HCT116 (cell line): Measurements from ENCODE around the gene RXRA. TPM values are rescaled to one million over a fixed set of nuclear protein-coding genes. Genes with fewer than 3 reads are reported as not detected.

Experiments used
- ATAC-seq: fragments of 200-7000 bp; cut with Tn5 transposase; 2 replicates; pipeline ENCODE4 v1.9.1; 2020; ENCODE audit warnings: mild to moderate bottlenecking, moderate library complexity
- BruUV-seq: library from RNA; stranded (reverse); fragments of 400-500 nt; replicated peaks from 2 replicates; lab custom pipeline; 2021; lab: Mats Ljungman, UMichigan
- CTCF ChIA-PET: fragments of 300-600 bp; sonication (Branson Sonifier 250); formaldehyde crosslinking; loops from one replicate; lab custom pipeline; 2021; ENCODE audit warnings: antibody characterized with exemption; lab: Charles Lee
- POLR2A ChIA-PET: fragments of 300-600, 350-600 bp; sonication (Branson Sonifier 250); formaldehyde crosslinking; loops from one replicate; lab custom pipeline; 2021; ENCODE audit warnings: antibody characterized with exemption; lab: Charles Lee
- RAD21 ChIA-PET, 2 experiments: fragments of 300-600 bp; sonication (Branson Sonifier 250); formaldehyde crosslinking; loops; one replicate each; lab custom pipeline; 2023; ENCODE audit warnings: low total read pairs in 2 of 2; ENCODE audit not compliant: uncharacterized antibody in 2 of 2, unreplicated experiment in 2 of 2, low non-redundant PET in 1 of 2; lab: Charles Lee
- DNase-seq: peaks from one replicate; pipeline ENCODE4 v3.0.0-alpha.2; 2010; ENCODE audit warnings: low read depth, low spot score
- H2AFZ ChIP-seq: fragments of 200-600 bp; shearing (Covaris generic), sonication (generic); 2 replicates; pipeline ENCODE4 v1.6.1; 2017; ENCODE audit warnings: low read depth, mixed run types, mixed read lengths, antibody characterized with exemption, low read length; ENCODE audit not compliant: poor library complexity, severe bottlenecking
- H3K27ac ChIP-seq: 2 replicates; pipeline ENCODE4 v1.5.1; 2012; ENCODE audit warnings: low read depth, low read length
- H3K27me3 ChIP-seq: fragments of 200-600 bp; sonication (generic); 2 replicates; pipeline ENCODE4 v1.6.1; 2016; ENCODE audit warnings: mixed run types, low read length, mixed read lengths; ENCODE audit not compliant: insufficient read depth
- H3K36me3 ChIP-seq, 2 experiments: fragments of 200-500 bp in 1 of 2; fragments of 200-600 bp in 1 of 2; sonication (Bioruptor generic) in 1 of 2; sonication (generic) in 1 of 2; 2 replicates each; pipeline versions ENCODE4 v1.5.1 to v1.6.1; 2014 to 2016; ENCODE audit warnings: low read length in 2 of 2, inconsistent platforms in 1 of 2, mixed read lengths in 1 of 2, mixed run types in 1 of 2; ENCODE audit not compliant: insufficient read depth in 2 of 2, control insufficient read depth in 1 of 2
- H3K4me1 ChIP-seq, 2 experiments: fragments of 200-600 bp in 1 of 2; sonication (generic) in 1 of 2; 2 replicates each; pipeline versions ENCODE4 v1.5.1 to v1.6.1; 2012 to 2017; ENCODE audit warnings: low read length in 2 of 2, inconsistent platforms in 1 of 2, mild to moderate bottlenecking in 1 of 2, mixed read lengths in 1 of 2, mixed run types in 1 of 2, moderate library complexity in 1 of 2; ENCODE audit not compliant: insufficient read depth in 2 of 2, control insufficient read depth in 1 of 2
- H3K4me2 ChIP-seq: fragments of 200-600 bp; sonication (generic); 2 replicates; pipeline ENCODE4 v1.6.1; 2017; ENCODE audit warnings: mixed run types, low read length, mixed read lengths
- H3K4me3 ChIP-seq, 2 experiments: fragments of 200-600 bp in 1 of 2; sonication (generic) in 1 of 2; replicated peaks in 1 of 2; 2 replicates each; pipeline ENCODE4 v1.5.1; 2011 to 2016; ENCODE audit warnings: low read length in 2 of 2, control low read depth in 1 of 2, low read depth in 1 of 2, mild to moderate bottlenecking in 1 of 2, mixed read lengths in 1 of 2, mixed run types in 1 of 2
- H3K79me2 ChIP-seq: fragments of 200-600 bp; sonication (generic); 2 replicates; pipeline ENCODE4 v1.6.1; 2017; ENCODE audit warnings: mild to moderate bottlenecking, mixed run types, low read length, moderate library complexity, mixed read lengths; ENCODE audit not compliant: insufficient read depth
- H3K9ac ChIP-seq: fragments of 200-600 bp; sonication (generic); 2 replicates; pipeline ENCODE4 v1.6.1; 2016; ENCODE audit warnings: low read length, mixed read lengths
- H3K9me2 ChIP-seq: fragments of 200-600 bp; sonication (generic), shearing (Covaris generic); 2 replicates; pipeline ENCODE4 v1.6.1; 2017; ENCODE audit warnings: mixed run types, mild to moderate bottlenecking, moderate library complexity; ENCODE audit not compliant: insufficient read depth
- H3K9me3 ChIP-seq, 2 experiments: fragments of 200-500 bp in 1 of 2; fragments of 200-600 bp in 1 of 2; sonication (Bioruptor generic) in 1 of 2; sonication (generic) in 1 of 2; 2 replicates each; pipeline ENCODE4 v1.6.1; 2014 to 2017; ENCODE audit warnings: low read length in 2 of 2, mixed read lengths in 2 of 2, inconsistent platforms in 1 of 2, low read depth in 1 of 2, mild to moderate bottlenecking in 1 of 2, mixed run types in 1 of 2, moderate library complexity in 1 of 2; ENCODE audit not compliant: control insufficient read depth in 1 of 2, insufficient read depth in 1 of 2
- H4K20me1 ChIP-seq: fragments of 200-600 bp; sonication (generic), shearing (Covaris generic); 2 replicates; pipeline ENCODE4 v1.6.1; 2017; ENCODE audit warnings: mixed run types, mild to moderate bottlenecking, moderate library complexity; ENCODE audit not compliant: insufficient read depth
- CEBPB ChIP-seq: IDR thresholded peaks from 2 replicates; pipeline ENCODE4 v1.6.1; 2012; ENCODE audit warnings: low read depth
- EZH2phosphoT487 ChIP-seq: fragments of 200-600 bp; IDR thresholded peaks from 2 replicates; pipeline ENCODE4 v1.6.1; 2018; ENCODE audit warnings: antibody characterized with exemption, borderline replicate concordance
- SIN3A ChIP-seq: IDR thresholded peaks from 2 replicates; pipeline ENCODE4 v1.6.1; 2012; ENCODE audit warnings: low read depth
- SRF ChIP-seq: IDR thresholded peaks from 2 replicates; pipeline ENCODE4 v1.6.1; 2012; ENCODE audit warnings: low read depth
- YY1 ChIP-seq: IDR thresholded peaks from 2 replicates; pipeline ENCODE4 v1.6.1; 2011; ENCODE audit warnings: low read length, low read depth, moderate library complexity, mild to moderate bottlenecking; ENCODE audit not compliant: insufficient replicate concordance; ENCODE audit errors: extremely low read depth
- ZNF274 ChIP-seq: fragments of 200-500 bp; sonication (Bioruptor generic); IDR thresholded peaks from 2 replicates; pipeline ENCODE4 v1.6.1; 2014; ENCODE audit warnings: mild to moderate bottlenecking, low read depth, low read length, inconsistent platforms
- intact Hi-C: fragments of 100-400 bp; cut with micrococcal nuclease; formaldehyde crosslinking; loops from 2 replicates; pipeline ENCODE4 v1.10.0; 2022
- total RNA-seq: library from RNA; stranded (reverse); gene quantifications from one replicate; pipeline ENCODE4 v1.2.1, GENCODE V29; 2021; ENCODE audit not compliant: unreplicated experiment

RXRA gene
- total RNA-seq, 1 experiment from 2014 or later, result 43.9 TPM

DNA sequence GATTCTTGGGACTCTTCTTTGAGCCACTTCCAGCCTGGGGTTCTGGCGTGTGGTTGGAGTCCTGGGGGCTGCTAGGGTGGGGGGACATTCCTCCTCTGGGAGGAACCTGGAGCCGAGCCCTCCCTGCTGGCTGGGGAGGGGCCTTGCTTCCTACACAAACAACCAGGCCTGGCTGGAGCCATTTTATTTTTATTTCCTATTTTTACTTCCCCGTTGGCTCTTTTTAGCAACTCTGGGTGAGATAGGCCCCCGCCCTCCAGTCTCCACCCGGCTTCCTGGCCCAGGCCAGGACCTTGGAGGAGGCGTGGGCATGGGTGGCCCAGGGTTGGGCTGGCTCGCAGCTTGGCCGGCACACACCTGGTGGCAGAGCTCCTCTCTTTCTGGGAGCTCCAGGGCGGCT lies 15.1 kb downstream of the RXRA start:
- RAD21 ChIA-PET, result no interaction called here
- Histone ChIP-seq H3K9ac (no peak overlapping the region), H3K9me2 (no peaks in the 10 kb centered on the region), H2AFZ (no peak overlapping the region), H3K4me3 (no peak overlapping the region), H3K4me2 (no peak overlapping the region), H3K27ac (no peak overlapping the region), H3K4me1 (peaks cover 0 to 11% of the 10 kb centered on the region in 2 experiments; a peak in 1 of 4 replicates), H3K27me3 (no peaks in the 10 kb centered on the region), H3K36me3 (no peaks in the 10 kb centered on the region), H3K79me2 (peaks cover 96% of the 10 kb centered on the region), H4K20me1 (no peaks in the 10 kb centered on the region), H3K9me3 (no peaks in the 10 kb centered on the region)
- no peak for DNase-seq
- CTCF ChIA-PET, result no interaction called here
- no TSS peak for BruUV-seq
- intact Hi-C loops, result no loop called here
- no peak for ATAC-seq
- POLR2A ChIA-PET, result no interaction called here
- TF ChIP-seq SRF (no peak), ZNF274 (no peak), SIN3A (no peak), EZH2phosphoT487 (no peak)

DNA sequence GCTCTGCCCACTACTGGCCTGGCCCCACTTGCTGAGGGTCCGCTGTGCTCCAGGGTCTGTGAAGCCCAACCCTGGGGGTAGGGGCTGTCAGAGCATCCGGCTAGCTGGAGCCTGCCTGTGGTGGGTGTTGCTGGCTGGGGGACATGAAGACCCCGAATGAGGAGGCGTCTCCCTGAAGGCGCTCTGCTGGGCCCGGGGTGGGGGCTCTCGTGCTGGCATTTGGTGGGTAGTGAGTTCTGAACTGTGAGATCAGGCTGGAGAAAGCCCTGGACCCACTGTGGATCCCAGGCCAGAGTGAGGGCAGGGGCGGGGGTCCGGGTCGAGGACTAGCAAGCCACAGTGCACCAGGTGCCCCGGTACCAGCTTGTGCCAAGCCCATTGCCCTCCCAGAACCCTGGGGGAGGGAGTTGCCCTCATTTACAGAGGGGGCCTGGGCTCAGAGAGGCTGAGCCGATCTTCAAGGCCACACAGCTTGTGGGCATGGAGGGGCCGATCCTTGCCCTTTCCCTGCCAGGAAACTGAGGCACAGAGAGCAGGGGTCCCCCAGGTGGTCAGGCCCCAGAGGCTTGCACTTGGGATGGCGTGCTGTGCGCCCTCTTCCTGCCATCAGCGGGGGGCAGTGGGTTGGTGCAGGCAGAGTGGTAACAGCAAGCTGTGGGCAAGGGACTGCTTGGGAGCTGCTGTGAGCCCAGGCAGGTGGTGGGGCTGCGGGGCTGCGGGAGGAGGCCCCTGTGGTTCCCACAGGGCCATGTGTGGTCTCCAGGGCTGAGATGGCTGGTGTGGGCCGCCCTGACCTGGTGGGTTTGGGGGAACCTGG lies 15.9 kb downstream of the RXRA start:
- Histone ChIP-seq H3K27ac (no peak overlapping the region), H3K9me2 (no peaks in the 10 kb centered on the region), H3K9me3 (no peaks in the 10 kb centered on the region), H2AFZ (no peak overlapping the region), H4K20me1 (no peaks in the 10 kb centered on the region), H3K79me2 (peaks cover 96% of the 10 kb centered on the region), H3K4me2 (no peak overlapping the region), H3K36me3 (no peaks in the 10 kb centered on the region), H3K4me1 (peaks cover 0 to 11% of the 10 kb centered on the region in 2 experiments; a peak in 1 of 4 replicates), H3K4me3 (no peak overlapping the region), H3K9ac (no peak overlapping the region), H3K27me3 (no peaks in the 10 kb centered on the region)
- ChIA-PET POLR2A (no interaction called here), CTCF (no interaction called here), RAD21 (no interaction called here)
- no peak for DNase-seq
- no peak for TF ChIP-seq CEBPB
- TF ChIP-seq YY1, result no peak
- intact Hi-C loops, result no loop called here
- BruUV-seq, result no TSS peak
- ATAC-seq, result no peak
